Measurements from ENCODE around the gene PLD1.
A peak's percentile ranks its signal among the peaks of the same experiment; 100 is the strongest.
"Not testable (repeated sequence)": the region's sequence is repeated elsewhere in the genome, so short reads cannot be mapped to it uniquely, and the experiment has no call there.

Gene PLD1, protein sequence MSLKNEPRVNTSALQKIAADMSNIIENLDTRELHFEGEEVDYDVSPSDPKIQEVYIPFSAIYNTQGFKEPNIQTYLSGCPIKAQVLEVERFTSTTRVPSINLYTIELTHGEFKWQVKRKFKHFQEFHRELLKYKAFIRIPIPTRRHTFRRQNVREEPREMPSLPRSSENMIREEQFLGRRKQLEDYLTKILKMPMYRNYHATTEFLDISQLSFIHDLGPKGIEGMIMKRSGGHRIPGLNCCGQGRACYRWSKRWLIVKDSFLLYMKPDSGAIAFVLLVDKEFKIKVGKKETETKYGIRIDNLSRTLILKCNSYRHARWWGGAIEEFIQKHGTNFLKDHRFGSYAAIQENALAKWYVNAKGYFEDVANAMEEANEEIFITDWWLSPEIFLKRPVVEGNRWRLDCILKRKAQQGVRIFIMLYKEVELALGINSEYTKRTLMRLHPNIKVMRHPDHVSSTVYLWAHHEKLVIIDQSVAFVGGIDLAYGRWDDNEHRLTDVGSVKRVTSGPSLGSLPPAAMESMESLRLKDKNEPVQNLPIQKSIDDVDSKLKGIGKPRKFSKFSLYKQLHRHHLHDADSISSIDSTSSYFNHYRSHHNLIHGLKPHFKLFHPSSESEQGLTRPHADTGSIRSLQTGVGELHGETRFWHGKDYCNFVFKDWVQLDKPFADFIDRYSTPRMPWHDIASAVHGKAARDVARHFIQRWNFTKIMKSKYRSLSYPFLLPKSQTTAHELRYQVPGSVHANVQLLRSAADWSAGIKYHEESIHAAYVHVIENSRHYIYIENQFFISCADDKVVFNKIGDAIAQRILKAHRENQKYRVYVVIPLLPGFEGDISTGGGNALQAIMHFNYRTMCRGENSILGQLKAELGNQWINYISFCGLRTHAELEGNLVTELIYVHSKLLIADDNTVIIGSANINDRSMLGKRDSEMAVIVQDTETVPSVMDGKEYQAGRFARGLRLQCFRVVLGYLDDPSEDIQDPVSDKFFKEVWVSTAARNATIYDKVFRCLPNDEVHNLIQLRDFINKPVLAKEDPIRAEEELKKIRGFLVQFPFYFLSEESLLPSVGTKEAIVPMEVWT

DNA sequence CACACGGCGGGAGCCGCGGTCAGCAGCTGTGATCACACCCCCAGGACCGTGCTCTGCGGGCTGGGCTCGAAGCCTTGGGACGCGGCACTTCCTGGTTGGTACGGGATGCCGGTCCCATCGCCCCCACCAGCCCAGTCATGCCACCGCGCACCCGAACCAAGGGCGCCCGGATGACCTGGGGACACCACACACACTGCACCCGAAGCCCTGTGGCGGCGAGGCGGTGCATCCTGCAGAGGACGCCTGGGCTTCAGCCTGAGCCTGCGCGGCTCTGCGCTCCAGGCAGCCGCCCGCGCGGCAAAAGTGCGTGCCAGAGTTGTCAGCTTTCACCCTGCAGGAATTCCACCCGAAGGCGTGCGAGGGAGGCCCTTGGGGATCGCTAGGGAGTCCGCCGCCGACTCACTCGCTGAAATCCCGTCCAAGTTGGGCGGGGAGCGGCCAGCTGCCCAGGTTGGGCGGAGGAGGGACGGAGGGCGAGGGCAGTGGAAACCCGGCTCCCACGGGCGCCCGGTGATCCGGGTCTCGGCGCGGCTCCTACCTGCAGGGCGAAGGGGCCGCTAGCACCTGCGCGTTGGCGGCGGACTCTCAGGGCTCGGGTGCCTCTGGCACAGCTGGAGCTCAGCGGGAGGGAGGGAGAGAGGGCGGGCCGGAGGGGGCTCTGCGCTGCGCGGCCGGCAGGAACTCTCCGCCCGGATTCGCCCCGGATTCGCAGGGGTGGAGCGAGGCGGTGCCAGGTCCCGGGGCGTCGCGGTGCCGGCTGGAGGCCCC is at the start of gene PLD1:
Gene PLD1, minus strand, starts transcription at position 623 of the 768 bp plus-strand sequence. CDS start 72,432 bp downstream, outside the sequence.
- peak; percentile 82 for DNase-seq

DNA sequence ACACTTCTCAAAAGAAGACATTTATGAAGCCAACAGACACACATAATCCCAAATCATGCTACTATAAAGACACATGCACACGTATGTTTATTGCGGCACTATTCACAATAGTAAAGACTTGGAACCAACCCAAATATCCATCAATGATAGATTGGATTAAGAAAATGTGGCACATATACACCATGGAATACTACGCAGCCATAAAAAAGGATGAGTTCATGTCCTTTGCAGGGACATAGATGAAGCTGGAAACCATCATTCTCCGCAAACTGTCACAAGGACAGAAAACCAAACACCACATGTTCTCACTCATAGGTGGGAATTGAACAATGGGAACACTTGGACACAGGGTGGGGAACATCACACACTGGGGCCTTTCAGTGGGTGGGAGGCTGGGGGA is 48.5 kb upstream of the PLD1 start:
- not testable (repeated sequence) for DNase-seq

DNA sequence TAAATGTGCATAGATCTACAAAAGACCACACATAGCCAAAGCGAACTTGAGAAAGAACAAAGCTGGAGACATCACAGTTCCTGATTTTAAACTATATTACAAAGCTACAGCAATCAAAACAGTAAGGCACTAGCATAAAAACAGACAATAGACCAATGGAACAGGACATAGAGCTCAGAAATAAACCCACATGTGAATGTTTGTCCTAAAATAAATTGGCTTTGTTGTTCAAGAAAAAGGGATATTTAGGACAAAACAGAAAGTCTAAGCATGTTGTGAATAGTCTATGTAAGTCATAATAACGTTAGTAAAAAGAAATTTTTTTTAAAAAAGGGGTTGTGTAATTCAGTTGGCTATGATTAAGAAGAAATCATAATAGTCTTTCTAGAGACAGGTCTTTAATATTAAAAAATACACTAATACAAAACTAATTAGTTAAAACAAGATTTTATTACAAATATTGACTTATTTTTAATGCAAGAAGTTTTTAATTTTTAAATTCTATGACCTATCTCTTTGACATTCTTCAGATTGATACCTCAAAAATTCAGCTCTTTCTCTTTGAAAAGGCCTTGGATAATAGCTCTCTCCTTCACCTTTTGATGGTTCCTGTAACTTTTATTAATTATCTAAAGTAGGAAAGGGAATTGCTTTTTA is 44.5 kb upstream of the PLD1 start:
- no peak for DNase-seq

DNA sequence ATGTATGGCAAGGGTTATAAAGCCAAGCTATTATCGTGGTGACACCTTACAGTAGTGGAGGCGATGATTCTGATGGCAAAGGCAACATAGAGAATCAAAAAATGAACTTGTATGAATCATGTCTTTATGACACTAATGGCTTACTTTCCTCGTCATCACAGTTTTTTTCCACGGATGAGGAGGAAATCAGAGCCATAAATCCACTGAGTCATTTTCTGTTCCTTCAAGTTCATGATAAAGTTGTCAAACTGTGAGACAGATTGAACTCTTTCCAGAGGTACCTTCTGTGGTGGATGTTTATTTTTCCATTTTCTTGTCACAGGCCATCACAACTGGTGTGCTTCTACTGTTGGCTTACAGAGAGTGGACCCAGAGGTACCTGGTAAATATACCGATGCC is 41.4 kb upstream of the PLD1 start:
- DNase-seq = no peak

DNA sequence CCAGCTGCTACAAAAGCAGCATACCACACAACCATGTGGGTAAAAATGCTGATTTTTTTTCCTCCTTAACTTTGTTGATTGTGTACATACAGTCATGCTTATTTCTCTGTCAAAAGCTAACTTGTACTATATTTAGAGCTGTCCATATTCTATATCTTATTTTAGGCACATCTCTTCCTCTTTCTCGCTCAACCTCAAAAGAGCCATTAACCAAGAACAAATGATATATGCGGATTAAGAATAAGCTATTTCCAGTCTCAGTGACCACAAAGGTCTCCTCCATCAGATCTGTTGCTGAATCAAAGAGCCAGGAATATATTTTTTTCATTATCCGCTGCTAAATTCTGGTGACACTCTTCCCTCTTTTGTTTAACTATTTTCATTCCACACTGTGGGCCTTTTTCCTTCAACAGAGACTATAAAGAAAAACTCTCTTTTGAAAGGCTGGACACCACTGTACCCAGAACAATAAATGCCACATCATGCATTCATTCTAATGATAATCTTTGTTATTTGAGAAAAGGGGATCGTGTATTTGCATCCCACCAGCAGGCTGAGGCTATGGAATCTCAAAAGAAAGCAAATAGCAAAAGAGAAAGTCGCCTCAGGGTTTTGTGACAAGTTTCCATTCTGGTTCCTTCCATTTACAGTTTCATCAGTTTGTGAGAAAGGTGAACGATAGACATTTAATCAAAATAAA is 40.8 kb upstream of the PLD1 start:
- no peak for DNase-seq

DNA sequence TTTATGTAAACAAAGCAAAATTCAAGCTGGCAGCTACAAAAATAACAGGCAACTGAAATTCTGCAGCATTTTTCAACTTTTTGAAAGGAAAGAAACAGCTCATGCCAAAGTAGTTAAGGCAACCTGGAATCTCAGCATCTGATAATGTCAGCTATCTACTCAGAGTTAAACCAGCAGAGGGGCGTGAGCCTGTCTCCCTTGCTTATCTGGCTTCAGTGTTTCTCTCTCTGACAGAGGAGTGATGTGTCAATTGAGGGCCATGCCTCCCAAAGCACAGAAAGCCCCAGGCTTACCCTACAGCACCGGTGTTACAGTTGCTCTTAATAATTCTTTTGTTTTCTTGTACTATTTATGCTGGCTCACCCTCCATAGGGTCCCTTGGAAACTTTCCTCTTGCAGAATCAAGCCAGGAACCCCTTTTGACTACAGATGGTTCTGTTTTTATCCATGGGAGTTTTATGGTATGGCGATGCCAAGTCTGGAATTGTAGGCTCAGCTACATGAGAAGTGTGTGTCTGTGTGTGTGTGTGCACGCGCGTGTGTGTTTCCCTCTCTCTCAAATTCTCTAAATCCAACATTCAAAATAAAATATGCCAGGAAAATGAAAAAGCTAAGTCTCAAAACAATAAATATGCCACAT is 40.2 kb upstream of the PLD1 start:
- no peak for DNase-seq

DNA sequence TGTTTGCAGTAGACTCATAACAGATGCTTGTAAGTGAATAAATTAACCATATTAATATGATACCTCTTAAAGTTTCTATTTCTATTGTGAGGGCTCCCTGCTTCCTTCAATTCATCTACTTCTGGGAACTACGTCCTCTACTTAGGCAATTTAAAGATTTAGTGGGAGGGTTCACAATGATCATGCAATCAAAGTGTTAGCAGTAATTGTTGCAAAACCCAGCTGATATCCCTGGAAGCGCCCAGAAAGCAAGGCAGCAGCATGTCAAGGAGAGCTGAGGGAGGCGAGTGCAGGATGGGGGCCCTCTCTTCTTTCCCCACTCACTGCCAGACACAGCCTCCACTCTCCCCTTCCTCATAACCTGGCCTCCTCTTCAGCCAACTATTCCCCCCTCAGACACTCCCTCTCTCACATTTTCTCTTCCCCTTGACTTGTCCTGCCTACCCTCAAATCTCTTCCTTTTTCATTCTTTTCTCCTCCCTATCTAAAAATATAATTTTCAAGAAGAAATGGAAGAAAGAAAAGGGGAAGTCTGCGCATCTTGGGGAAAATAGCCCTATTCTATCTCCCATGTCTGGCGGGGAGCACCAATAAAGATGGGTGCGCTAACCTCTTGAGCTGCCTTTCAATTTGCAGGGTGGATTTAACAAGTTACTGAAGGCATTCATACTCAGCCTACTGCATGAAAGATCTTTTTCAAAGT is 39.5 kb upstream of the PLD1 start:
- no peak for DNase-seq

DNA sequence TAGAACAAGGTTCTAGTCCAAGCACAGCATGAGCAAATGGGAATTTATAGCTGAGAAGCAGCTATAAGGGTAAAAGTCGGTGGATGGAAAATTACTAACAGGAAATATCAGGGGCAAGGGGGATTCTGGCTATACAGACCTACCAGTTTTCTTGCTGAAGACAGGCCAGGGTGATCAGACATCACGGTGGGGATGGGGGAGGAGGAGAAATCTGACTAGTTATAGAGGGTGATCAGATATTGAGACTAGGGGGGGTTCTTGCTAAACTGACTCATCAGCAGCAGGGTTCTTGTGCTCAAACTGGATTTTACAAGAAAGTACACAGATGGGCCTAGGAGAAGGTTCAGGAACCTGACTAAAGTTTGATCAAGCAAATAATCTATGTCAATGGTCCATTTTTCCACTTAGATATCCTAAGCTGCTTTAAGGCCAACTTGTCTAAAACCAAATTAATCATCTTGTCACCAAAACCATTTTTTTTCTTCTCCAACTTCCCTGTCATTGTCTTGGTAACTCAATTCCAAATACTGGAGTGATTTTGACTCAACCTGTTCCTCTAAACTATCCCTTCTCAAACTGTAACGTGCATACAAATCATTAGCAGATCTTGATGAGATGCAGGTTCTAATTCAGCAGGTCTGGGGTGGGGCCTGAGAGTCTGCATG is 37.4 kb upstream of the PLD1 start:
- DNase-seq = no peak

DNA sequence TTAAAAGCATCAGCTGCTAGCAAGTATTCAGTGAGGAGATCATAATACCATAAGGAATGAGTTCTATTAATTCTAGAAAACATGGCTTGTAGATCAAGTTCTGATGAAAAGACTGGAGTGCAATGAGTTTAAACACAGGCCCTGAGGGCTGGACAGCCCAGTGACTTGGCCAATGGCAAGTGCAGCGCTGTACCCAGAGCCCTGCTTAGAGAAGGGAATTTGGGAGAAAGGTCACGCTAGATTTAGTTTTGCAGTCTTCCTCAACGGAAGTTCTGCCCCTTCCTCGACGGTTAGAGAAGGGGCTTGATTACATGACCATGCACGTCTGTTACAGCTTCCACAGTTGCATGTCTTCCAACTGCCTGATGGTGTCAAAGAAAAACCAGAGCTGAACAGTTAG is 36.9 kb upstream of the PLD1 start:
- DNase-seq = no peak

DNA sequence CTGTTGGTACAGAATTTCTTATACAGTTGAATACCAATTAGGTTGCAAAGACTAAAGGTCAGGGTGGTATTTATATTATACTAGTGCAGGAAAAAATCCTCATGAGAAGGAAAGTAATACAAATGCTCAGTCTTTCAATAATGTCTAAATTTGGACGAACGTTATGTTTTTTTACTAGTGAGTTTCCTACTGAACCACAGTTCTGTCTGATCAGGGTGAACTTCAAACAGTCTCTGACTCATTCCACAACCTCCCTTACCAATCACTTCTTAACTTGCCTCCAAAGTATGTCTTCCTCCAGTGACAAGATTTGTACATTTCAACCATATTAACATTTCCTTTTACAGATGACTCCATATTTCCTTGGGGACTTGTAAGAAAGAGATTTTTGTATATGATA is 36.3 kb upstream of the PLD1 start:
- no peak for DNase-seq

DNA sequence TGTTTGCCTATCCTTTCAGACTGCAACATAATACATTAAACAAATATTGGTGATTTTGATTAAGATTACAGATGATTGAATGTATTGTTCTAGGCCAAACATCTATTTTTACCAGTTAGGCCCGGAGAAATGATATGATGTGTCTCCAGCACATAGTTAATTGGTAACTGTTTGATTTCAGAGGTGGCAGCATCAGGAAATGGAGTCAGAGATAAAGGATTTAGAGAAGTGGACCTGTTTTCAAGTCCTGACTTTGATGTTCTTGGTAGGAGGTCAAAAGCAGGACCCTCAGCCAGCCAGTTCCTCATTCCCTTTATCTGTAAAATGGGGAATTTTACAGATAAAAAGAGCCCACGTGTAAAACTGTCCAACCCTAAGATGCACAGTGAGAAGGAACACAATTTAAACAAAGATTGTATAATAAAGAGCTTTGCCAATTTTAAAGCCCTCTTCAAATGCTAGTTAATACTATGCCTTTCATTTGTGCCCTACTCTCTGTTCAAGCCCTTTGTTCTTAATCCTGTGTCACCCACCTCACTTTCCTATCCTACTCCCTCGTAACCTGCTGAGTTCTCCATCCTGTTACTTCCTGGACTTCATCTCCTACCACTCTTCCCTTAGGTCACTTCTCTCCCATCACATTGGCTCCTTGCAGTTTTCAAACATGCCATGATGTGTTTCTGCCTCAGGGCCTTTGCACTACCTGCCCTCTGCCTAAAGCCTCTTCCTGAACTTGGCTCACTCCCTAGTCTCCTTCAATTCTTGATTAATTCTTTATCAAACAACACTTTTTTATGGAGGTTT is 35.4 kb upstream of the PLD1 start:
- no peak for DNase-seq

DNA sequence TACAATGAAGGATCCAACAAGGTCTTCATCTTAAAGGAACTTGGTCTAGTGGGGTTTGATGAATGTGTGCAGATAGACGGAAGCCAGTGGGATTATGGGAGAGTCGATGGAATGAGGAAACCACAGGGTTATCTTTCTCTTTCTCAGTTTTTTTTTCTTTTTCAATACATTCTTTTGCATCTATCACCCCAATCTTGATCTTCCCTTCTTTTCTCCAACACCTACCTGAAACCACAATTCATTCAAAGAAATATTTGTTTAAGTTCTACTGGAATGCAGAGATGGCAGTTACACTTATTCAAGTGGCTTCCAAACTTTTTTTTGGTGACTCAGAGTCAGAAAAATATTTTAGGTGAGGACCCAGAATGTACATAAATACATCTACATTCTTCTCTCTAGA is 34.6 kb upstream of the PLD1 start:
- DNase-seq = no peak

DNA sequence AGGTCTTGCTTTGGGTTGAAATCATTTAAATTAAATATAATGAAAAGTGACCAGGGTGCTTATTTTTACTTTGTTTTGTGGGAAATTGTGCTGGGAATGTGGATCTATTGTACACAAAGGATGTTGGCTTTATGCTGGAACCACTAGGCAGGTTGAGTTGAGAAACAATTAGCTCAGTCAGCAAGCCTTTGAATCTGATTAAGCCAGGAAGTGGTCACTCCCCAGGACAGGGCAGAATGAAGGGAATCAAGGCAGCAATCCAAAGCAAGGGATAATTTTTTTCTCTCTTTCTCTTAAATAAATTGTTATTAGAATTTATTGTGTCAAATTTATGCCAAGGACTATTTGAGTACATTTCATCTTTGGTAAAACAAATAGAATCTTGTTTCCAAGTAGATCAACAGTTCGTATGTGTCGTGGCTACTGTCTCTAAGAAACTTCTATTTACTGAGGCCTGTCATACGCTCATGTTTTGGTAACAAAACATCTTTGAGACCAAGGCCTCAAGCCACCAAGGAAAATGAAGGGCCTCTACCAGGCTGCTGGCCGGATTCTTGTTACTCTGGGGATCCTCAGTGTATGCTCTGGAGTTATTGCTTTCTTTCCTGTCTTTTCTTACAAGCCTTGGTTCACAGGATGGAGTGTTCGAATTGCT is 32.7 kb upstream of the PLD1 start, which contains the start of gene TMEM212:
Gene TMEM212, plus strand, starts transcription at position 486 of the 655 bp plus-strand sequence. Its CDS starts 35 bp downstream, at position 521.
- no peak for DNase-seq

DNA sequence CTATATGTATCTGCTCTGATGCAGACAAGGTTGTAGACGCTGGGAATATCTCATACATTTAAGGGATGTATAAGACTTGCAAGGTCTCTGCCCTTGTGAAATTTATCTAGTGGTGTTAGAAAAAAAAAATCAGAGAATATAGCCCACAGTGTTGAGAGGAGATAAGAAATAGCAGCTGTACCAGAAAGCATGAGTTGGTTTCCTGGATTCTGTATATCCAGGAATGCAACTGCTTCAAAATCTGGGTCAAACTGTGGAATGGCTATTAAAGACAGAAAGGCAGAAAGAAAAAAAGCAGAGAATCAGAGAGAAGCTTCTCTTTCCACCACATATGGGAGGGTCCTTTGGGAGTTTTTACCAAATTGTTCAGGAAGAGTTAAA is 31.3 kb upstream of the PLD1 start:
- no peak for DNase-seq

DNA sequence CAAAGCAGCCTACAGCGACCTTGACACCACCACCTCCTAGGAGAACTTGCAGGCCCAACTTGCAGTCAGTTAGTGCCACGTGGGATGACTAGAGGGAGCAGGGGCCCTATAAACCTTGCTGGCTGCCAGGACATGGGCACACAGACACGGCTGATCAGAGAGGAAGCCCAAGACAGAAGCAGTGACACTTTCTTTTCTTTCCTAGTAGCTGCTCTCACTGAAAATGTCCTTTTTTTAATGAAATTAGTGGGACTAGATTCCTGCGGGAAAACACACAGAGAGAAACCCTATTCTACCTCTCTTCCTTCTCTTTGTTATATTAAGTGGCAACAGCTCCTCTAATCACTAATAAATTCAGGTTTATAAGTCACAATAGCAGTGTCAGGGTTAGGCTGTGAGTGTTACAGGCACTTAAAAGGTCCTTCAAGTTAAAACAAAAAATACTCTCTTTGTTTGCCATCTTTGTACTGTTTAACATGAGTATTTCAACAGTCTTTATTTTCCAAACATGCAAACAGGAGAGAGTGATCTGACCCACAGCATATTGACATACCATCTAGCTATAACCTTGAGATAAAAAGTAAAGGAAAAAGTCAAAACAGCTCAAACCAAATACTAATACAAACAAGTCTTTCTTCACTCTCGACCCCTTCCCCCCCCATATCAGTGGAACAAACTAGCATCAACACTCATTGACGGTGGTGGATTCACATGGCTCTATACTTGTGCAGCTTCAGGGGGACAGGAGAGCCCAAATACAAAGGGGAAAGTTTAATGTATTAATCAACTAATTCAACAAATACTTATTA is 30.7 kb upstream of the PLD1 start:
- DNase-seq = no peak

DNA sequence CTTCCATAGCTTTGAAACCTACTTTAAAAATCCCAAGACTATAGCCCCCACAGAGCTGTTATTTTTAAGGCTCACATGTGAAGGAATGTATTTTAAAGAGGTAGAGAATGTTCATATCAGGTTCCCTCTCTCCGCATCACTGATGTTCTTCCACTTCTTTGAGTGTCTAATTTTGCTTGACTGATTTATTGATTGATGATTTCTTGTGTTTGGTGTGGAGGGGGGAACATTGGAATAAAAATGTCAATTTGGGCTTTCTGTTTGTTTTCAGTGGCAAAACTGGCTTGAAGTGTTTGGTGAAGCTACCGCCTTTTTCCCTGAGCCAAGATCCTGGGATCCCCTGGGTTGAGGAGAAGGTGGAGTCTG is 30.1 kb upstream of the PLD1 start:
- no peak for DNase-seq

DNA sequence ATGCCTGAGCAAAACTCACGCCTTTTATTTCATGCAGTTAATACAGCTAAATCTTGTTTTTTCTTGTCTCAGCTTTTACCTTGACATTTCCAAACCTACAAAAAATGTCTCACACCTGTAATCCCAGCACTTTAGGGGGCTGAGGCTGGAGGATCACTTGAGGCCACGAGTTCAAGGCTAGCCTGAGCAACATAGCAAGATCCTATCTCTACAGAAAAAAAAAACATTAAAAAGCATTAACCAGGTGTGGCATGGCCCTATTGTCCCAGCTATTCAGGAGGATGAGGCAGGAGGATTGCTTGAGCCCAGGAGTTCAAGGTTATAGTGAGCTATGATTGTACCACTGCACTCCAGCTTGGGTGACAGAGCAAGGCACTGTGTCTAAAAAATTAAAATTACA is 29.0 kb upstream of the PLD1 start:
- DNase-seq = no peak

All from amniotic stem cell (primary cell).